COLO829 (cell line): ENCODE results near the gene PEPD.

Experiments used
- DNase-seq: peaks from one replicate; pipeline ENCODE4 v3.0.0; 2012; ENCODE audit warnings: low spot score

PEPD gene

DNA sequence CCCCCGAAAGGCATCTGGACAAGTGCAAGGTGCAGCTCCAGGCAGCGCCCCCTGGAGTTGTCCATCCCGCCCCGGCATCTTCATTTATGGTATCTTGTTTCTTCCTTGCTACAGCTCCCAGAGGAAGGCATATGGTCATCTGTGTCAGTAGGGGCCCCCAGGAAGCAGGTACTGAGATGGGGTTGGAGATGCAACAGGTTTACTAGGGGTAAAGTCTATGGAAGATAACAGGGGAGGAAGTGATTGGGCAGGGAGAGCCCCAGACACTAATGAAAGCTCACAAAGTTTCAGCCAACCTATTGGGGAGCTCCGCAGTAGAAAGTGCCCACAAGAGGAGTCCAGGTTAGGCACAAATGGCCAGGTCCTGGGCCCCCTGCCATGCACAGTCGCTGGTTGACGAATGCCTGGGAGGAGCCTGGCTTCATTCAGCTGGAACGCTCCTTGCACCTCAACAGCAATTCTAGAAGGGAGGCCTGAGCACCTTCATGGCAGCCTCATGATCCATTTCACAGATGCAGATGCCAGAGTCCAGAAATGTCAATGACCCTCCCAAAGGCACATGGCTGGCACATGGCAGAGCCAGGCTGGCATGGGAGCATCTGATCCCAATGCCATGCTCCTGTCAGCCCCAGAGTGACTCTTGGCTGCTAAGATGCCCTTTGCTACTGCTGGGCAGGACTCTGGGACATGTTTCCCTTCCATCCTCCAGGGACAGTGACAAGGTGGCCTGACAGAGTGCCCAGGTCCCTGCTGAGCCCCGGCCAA is 23.8 kb upstream of the PEPD start:
- no peak for DNase-seq

DNA sequence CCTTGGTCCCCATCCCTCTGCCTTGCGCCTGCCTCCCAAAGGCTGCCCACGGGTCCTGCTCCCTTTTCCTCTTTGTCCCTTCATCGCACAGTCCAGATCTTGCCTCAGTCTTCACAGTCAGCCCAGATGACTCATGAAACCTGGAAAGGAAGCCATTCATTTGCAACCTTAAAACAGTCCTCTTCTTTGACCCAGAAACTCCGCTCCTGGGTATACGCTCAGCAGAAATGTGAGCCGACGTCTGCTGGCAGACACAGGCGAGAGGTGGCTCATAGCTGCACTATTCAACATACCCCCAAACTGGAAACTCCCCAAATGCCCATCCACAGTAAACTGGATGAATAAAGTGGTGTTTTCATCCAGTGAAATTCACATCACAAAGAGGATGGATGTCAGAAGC is 13.6 kb upstream of the PEPD start:
- DNase-seq = peak; percentile 68

DNA sequence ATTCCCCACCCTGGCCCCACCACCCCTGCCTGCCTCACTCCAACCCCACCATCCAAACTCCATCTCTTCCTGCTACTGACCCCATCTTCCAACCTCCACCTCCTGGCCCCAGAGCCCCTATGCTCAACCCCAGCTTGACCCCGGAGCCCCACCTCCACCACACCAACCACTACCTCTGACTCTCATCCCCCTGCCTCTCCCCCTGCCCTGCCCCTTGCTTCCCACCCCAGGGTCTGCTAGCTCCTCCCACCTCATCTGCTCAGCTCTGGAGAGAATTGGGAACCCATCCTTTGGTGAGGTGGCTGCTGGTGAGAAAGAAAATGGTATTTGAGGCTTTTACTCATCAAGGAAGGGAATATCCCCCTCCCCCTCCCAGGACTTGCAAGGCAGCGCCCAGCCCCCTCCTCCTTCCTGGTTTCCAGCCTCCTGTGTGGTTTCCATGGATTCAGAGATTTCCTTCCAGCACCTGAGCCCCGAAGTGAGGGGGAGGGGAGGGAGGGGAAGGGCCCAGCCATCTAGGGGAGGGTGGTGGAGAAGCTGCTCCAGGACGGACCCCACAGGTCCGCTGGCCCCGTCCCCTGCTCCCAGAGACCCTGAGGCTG is 11.4 kb upstream of the PEPD start:
- DNase-seq = no peak

DNA sequence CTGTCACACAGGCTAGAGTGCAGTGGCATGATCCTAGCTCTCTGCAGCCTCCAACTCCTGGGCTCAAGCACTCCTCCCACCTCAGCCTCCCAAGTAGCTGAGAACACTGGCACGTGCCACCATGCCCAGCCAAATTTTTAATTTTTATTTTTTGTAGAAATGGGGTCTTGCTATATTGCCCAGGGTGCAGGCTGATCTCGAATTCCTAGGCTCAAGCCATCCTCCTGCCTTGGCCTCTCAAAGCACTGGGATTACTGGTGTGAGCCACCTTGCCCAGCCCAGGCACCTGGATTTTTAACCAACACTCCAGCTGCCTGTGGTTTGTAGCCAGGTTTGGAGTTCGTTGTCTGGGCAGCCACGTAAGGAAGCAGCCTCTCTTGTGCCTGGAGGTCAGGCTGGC is 9.3 kb upstream of the PEPD start:
- no peak for DNase-seq

DNA sequence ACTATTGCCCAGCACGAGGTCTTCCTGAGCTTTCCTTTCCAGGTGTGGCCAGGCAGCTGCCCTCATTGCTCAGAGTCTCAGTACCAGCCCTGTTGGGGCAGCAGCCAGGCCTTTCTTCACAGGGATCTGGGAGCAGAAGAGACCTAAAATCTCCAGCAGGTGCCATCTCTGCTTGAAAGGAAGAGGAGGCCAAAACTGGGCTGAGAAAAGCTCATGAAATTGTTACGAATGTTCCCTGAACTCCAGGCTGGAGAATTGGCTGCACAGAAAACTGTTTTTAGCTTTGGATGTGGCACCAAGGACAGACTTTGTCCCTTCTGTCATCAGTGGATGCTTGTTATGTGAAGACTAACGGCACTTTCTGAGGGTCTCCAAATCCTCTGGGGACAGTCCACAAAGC is 8.7 kb upstream of the PEPD start:
- DNase-seq = no peak

DNA sequence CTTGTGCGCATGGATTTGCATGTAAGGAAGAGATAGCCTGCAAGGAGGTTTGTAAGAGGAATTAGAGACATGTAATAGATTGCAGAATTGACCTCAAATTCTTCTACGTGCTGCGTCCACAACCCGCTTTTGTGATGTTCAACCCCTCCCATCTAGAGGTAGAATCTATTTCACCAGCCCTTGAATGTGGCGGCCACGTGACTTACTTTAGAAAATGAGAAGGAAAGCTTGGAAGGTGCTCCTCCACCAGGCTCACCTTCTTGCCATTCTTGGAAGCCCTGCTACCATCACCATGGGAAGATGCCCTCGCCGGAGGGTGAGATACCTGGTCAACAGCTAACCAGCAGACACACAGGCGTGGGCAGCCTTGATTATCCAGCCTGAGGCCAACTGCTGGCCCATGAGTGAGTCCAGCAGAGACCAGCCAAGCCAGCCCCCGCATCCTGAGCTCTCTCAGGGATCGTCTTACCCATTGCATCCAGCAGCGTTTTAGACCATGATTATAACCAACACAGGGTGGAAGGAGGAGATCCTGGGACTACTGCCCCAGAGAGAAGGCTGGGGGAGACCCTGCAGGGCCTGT is 7.6 kb upstream of the PEPD start:
- DNase-seq = no peak

DNA sequence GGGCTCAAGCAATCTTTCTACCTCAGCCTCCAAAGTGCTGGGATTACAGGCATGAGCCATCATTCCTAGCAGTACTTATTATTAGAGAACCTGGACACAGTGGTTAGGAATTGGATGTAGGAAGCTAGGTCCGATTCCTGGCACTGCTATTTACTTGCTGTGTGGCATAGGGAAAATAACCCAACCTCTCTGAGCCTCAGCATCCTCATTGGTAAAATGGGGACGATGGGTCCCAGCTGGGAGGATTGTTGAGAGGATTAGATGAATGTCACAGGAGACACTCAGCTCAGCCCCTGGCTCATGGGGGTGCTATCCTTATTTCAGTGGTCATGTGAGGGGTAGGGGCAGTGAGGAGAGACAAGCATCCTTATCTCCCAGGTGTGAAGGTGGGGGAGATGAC is 6.8 kb upstream of the PEPD start:
- no peak for DNase-seq

DNA sequence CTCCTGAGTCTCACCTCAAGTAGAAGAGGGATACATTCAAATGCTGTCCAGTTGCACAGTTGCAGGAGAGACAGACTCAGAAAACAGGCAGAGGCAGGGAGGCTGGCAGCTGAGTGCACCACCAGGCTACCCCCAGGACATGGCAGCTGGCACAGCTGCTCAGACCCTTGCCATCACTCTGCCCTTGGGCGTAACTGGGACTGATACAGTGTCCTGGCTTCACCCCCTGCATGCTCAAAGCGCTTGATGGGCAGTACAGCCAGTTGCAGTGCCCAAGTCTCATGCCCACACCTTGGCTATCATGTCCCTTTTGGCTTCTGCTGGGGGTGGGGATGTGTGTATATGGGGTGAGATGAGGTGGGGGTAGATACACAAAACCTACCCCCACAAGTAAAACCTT is 5.5 kb upstream of the PEPD start:
- no peak for DNase-seq

DNA sequence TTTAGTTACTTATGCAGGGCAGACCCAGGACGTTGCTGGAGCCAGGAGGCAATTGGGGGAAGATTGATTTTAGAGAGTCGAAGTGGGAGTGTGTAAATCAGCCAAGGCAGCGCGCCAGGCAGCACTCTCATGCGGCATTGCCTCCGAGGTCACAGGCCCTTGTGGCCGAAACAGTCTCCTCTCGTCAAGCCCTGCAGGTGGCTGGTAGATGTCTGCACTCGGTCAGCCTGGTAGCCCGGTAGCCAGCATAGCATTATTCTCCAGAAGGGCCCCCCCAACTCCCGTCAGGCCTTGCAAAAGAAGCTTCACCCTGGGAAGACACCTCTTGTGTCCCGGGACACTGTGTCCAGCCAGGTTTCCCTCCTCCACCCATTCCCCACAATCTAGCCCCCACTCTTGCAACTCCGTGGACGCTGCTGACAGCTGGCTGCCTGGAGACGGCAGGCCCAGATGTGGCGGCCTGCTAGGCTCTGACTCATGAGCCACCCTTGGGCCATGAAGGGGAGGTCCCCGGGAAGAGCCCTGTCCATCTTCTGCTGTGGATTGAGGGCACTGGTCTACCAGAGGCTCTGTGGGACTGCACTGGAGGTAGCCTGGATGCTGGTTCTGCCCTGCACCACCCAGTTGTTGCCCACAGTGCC is 2.6 kb upstream of the PEPD start:
- no peak for DNase-seq

DNA sequence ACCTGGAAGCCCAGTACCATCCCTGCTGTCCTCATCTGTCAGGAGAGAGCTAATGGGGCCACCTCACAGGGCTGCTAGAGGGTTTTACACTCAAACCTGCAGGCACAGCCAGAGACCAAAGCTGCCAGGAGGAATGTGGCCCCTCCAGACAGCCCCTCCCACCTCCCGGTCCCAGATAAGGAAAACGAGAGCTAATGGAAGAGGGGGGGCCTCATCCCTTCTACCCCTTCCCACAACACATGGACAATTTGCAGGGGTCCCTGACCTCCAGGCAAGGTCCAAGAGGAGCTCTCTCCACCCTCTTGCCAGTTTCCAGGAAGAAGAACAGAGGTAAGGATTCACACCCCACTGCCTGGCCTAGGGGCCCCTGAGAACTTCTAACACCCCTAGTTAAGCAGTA is 1.6 kb upstream of the PEPD start:
- no peak for DNase-seq

DNA sequence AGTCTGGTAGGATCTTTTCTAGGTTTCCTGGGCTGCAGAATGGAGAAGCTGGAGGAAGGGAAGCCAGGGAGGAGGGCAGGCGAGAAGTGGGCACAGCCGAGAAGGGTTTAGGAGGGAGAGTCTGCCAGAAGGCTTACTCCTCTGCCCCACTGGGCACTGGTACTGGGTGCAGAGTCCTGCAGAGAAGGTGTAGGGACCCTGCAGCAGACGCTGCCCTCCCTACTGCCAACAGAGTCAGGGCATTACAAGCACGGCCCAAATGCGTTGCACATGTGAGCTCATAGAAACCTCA is 726 bp upstream of the PEPD start:
- no peak for DNase-seq

DNA sequence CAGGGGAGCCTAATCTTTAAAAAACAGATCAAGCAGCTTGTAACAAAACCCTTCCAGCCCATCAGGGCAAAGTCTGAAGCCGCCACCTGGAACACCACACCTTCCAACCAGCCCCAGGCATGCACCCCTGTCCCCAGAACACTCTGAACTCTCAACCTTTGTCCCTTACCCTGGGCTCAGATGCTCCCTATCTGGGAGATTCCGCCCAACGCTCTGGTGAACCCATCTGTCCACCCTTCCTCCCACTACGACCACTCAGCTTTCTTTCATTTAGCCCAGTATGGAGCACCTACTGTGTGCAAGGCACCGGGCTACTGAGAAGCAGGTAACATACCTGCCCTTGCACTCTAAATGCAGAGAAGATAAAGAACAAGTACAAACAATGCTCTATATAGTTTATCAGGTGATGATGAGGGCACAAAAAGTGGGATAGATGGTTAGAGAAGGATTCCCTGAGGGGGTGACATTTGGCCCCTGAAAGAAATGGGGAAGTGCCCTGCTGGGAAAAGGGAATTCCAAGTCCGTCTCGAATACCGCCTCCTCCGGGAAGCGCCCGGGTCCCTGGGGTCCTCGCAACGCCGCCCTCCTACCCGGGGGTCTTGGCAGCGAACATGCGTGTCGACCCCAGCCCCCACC is 629 bp downstream of the PEPD start:
- no peak for DNase-seq

DNA sequence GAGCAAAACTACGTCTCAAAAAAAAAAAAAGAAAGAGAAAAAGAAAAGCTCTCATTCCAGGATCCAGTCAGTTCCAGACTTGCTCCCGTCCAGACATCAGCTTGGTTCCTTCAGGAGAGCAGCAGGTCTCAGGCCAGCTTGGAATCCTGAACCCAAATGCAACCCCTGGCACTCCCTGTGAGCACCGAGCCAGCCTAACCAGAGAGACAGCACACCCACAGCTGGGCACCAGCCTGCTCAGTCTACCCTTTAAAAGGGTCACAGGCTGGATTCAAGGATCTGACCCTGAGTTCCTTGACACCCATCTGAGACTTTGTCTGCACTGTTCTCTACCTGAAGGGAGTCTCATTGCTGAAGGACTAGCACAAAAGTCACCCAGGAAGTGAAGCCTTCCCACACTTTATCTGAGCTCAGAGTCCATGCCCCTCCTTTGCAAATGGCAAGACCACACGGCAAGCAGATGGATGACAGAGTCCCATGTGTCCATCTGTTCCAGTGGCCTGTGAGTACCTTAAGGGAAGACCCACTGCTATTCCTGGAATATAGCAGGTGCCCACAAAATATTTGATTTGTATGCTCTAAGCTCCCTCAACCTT is 1.4 kb downstream of the PEPD start:
- no peak for DNase-seq

DNA sequence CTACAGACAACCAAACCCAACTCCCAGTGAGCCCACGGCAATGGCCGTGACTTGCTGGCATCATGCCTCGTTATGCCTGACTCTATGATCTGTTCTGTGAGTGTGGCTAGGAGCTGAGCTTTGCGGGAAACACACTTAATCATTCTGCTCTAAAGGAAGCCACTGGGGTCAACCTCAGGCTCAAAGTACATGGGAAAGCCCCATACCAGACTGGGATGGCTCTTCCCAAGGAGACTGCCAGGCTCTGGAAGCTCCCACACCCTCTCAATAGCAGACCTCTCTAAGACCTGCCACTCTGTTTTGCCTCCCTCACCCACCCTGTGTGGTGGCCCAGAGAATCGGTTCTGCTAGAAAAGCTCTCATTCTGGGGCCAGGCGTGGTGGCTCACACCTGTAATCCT is 2.2 kb downstream of the PEPD start:
- no peak for DNase-seq

DNA sequence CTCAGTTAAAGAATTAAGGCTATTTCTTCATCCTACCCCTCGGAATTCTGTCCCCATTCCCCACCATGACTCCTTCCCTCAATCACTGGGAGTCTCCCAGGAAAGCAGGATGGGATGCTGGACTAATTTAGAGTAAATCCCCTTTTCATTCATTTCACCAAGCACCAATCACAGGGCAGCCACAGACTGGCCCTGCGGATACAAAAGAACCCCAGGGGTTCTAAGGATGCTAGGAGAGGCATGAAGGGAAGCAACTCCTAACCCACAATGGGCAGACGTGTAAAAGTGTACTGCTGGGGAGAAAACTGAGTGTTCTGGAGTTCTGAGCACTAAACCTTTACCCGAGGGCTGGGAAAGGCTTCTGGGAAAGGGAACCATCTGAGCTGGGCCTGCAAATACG is 3.0 kb downstream of the PEPD start:
- DNase-seq = no peak

DNA sequence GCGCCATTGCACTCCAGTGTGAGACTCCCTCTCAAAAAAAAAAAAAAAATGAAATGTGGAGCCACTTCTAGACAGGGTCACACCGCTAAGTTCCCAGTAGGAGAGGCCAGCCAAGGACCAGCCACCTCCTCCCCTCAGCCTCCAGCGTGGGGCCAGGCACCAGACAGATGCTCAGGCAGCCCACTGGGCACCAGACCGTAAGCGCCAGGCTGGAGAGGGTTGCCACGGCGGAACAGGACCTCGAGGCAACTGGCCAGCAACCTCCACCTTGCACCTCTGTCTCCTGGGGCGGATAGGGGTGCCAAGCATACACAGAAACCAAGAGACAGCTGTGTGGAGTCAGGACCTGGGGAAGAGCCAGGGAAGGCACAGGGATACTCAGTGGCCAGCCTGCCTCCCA is 3.7 kb downstream of the PEPD start:
- no peak for DNase-seq

DNA sequence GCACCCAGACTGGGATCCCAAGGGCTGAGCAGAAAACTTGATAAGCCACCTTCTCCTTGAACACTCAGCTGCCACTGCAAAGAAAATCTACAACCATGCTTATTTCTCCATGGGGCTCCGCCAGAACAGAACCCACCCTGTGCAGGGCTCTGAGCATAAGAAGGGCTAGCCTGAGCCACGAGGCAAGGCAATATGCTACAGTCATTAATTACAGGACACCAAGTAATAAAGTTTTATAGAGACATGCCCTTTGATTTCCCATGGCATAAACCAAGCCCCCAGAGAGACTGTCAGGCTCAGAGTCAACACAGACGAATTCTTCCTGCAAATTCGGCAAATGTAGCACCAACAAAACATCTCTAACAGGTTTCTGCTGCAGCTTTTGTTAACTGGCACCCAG is 5.7 kb downstream of the PEPD start:
- no peak for DNase-seq

DNA sequence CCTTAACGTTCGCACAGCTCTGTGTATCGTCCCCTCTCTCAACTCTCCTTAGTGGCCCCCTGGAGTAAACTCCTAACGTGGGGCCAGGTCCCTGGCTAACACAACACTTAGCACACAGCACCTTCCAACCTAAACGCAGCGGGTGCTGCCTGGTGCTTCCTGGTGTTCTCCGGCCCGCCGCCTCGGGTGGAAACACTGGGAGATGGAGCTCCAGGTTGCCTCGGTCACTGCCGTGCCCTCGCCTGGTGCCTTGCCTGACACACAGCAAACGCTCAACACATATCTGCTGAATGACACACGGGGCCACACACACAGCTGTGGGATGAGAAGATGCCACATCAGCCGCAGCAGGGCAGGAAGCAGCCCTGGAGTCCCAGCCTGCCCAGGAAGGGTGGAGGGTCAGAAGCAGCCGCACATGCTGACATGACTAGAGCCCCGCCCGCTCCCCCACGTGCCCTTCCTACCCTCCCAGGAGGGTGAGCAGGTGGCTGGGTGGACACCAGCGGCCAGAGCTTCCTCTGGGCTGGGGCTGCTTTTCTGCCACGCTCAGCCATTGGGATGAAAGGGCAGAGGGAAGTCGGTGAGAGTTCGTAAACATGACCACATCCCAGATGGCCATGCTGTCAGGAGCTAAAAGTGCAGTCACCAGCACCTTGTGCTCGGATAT is 6.6 kb downstream of the PEPD start:
- DNase-seq = no peak

DNA sequence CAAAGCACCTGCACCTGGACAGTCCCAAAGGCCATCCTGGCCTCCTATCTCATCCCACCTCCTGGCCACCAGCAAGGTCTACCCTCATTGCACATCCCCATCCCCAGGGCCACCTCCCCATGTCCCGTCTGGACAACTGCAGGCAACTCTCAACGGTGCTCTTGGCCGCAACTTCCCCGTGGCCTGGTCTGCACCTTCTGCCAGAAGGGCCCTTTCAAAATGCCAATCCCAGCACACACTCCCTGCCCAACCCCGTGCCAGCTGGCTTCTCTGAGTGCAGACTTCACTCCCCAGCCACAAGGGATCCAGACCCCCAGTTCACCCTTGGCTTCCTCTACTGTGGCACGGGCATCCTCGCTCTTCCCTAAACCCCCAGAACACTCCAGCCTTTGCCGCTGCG is 8.2 kb downstream of the PEPD start:
- DNase-seq = no peak

DNA sequence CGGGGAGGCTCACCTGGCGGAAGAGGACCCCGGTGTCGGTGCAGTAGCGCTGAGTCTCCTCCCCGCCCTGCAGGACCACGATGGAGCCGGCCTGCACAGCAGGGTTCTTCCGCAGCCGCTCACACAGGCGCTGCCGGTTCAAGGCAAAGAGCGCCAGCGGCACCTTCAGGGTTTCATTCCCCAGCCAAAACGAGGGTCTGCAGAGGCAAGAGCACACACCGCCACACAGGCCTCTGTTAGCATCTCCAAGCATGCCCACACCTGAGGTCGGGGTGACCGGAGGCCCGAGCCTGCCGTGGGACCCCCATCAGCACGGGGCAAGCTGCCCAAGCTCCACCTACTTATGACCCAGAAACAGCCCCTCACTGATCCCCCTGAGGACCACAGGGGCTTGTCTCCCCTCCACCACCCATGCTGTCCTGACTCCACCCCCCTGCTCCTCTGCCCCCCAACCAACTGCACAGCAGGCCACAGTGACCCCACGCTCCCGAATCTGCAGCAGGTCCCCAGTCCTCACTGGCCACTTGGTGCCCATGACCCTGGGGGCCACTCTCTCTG is 8.9 kb downstream of the PEPD start:
- DNase-seq = no peak

DNA sequence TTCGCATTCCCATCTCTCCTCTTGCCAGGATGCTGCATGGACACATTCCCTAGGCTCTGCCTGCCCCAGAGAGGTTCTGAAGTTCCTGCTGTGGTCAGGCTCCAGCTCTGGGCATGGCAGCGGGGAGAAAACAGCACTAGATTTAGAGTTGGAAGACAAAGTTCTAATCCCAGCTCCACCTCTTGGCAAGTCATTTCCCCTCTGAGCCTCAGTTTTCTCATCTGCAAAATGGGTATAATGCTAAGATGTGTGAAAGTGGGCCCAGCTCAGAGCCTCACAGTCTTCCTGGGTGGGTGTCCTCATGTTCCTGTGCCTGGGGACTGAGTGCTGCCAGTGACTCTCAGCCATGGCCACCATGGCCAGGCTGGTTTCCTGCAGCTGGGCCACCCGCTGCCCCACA is 9.6 kb downstream of the PEPD start:
- no peak for DNase-seq

DNA sequence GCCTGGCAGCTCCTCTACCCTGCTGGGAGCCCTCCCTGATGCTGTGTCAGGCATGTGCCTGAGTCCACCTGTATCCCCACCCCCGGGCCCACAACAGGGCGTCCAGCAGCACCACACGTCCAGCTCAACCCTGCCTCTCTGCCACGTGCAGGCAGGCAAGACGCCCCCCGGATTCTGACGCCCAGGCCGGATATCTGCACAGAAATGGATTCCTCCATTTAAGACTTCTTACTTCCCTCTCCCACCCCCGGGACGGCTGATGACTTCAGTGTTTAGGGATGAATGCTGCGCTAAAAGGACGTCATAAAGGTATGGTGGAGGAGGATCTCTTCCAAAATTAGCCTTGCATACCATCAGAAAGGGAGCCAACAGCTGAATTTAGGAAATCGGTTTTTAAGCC is 10.2 kb downstream of the PEPD start:
- no peak for DNase-seq
